AG09309 (cell line): ENCODE data around the gene CROCC2.

Experiments used
- DNase-seq: peaks from one replicate; pipeline ENCODE4 v3.0.0-alpha.2; 2010; ENCODE audit warnings: low read depth
- H3K4me3 ChIP-seq: 2 replicates; pipeline ENCODE4 v1.5.1; 2011; ENCODE audit warnings: mild to moderate bottlenecking, low read depth, low read length, moderate library complexity; ENCODE audit not compliant: control insufficient read depth
- TF ChIP-seq, protein P1 (sequence below): IDR thresholded peaks from 2 replicates; pipeline ENCODE4 v1.5.1; 2011; ENCODE audit warnings: mild to moderate bottlenecking, low read depth, low read length, inconsistent platforms; ENCODE audit not compliant: insufficient read depth, control insufficient read depth; ENCODE audit errors: missing control alignments

The CROCC2 gene

DNA sequence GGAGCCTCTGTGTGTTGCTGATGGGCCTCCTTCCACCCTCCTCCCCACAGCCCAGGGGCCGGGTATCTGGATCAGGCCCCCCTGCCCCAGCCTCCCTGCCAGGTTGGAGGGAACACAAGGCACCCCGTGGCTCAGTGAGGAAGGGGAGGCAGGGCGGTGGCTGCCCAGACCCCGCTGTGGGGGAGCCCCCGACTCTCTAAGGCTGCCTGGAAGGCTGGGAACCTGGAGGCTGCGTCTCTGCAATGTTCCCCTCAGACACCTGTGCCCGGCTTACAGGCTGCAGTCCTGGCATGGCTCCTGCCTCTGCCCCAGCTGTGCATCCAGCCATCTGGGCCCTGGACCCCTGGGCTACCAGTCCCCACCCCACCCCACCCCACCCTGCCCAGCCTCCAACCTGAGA lies 9.7 kb upstream of the CROCC2 start:
- no peak for DNase-seq
- H3K4me3 ChIP-seq: no peak overlapping the region
- TF ChIP-seq, protein P1, sequence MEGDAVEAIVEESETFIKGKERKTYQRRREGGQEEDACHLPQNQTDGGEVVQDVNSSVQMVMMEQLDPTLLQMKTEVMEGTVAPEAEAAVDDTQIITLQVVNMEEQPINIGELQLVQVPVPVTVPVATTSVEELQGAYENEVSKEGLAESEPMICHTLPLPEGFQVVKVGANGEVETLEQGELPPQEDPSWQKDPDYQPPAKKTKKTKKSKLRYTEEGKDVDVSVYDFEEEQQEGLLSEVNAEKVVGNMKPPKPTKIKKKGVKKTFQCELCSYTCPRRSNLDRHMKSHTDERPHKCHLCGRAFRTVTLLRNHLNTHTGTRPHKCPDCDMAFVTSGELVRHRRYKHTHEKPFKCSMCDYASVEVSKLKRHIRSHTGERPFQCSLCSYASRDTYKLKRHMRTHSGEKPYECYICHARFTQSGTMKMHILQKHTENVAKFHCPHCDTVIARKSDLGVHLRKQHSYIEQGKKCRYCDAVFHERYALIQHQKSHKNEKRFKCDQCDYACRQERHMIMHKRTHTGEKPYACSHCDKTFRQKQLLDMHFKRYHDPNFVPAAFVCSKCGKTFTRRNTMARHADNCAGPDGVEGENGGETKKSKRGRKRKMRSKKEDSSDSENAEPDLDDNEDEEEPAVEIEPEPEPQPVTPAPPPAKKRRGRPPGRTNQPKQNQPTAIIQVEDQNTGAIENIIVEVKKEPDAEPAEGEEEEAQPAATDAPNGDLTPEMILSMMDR: no peak

DNA sequence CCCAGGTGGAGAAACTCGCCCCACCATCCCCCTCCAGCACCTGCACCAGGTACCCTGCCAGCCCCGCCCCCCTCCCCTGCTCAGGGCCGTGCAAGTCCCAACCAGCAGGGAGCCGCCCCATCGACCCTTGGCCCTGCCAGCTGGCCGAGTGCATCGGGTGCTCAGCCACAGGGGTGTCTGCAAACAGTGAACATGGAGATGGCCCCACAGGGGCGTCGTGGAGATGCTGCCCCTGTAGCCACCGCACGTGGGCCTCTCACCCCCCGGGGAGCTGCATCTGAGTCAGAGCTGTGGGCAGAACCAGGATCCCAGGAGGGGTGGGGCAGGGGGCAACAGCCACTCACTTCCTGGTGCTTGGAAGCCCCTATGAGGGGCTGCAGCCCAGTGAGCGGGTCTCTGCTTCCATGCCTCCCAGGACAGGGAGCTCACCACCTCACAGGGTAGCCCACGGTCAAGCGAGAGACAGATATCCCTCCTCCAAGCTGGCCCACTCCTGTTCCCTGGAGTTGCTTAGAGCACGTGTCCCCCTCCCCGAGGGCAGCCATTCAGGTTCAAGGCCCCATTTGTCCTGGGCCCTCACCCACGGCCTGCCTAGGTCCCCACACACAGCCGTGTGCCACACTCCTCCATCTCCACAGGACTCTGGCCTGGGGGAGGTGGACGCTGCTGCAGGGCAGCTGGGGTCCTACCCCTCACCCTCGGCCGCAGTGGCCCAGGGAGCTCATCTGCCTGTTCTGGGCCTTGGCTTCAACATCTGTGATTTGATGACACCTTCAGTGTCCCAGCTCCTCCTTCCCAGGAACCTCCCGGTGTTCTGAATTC lies 9.1 kb upstream of the CROCC2 start:
- TF ChIP-seq, protein P1: no peak
- H3K4me3 ChIP-seq: no peak overlapping the region
- DNase-seq: no peak

DNA sequence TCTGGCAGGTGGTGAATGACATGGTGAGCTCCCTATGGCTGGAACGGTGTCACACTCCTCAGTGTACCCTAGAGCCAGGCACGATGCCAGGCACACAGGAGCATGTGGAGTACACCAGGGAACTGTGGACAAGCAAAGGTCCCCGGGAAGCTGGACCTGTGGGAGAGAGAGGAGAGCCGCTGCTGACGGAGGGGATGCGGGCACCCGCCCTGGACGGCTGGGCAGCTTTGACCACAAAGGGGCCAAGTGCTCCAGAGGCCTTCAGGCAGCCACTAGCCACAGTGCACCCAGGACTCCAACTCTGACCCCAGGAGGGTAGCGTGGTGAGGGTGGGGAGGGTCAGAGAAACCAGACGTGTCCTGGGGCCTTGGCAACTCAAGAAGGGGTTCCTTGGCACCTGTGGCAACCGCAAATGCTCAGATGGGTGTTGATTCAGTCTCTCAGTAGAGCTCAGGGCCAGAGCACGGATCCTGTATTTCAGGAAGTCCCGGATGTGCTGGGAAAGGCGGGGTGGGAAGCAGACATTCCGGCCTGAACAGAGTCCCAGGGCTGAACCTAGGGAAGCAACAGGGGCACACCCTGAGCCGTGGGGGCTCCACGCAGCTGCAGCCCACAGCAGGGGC lies 7.9 kb upstream of the CROCC2 start:
- no peak for DNase-seq
- H3K4me3 ChIP-seq: no peak overlapping the region
- TF ChIP-seq, protein P1: no peak

DNA sequence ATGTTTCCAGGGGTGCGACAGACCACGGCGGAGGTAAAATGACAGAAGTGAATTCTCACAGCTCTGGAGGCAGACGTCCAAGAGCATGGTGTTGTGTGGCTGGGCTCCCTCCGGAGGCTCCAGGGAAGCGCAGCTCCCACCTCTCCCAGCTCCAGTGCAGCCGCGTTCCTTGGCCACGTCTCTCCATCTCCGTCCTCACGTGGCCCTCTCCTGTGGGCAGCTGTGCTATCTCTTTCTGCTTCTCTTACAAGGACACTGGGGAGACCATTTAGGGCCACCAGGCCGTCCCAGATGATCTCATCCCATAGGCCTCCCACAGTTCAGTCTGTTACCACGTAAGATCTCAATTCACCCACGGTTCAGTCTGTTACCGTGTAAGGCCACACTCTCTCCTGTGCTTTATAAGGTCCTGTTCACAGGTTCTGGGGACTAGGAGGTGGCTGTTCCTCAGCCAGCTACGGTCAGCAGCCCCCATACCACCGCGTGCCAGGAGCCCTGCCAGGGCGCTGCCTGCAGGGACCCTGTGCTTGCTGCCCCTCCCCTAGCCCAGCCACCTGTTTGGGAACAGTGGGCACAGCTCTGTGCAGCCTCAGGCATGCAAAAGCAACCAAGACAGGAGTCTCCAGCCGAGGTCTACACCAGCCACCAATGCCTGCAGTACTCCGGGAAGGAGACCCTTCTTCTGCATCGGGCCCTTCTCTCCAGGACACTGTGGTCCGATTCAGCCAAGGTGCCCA lies 7.2 kb upstream of the CROCC2 start:
- no peak for DNase-seq

DNA sequence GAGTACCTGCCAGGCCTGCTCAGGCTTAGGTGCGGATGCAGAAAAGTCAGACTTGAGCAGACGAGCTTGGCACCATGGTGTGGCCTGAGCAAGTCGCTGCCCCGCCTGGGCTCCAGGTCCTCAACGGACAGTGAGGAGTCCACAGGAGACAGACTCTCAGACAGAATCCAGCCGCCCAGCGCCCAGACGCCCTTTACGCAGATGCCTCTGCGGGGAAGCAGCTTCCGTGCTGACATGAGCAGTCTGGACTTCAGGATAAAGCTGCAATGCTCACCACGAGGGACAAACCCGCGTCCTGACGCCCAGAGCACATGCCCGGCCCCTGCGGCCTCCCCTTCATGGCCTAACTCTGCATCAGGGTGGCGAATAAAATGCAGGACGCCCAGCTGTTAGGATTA lies 6.7 kb upstream of the CROCC2 start:
- TF ChIP-seq, protein P1: no peak
- no peak overlapping the region for H3K4me3 ChIP-seq
- no peak for DNase-seq

More for the DNA sequence above, 7.2 kb upstream of the CROCC2 start:
- TF ChIP-seq, protein P1: no peak
- H3K4me3 ChIP-seq: no peak overlapping the region

DNA sequence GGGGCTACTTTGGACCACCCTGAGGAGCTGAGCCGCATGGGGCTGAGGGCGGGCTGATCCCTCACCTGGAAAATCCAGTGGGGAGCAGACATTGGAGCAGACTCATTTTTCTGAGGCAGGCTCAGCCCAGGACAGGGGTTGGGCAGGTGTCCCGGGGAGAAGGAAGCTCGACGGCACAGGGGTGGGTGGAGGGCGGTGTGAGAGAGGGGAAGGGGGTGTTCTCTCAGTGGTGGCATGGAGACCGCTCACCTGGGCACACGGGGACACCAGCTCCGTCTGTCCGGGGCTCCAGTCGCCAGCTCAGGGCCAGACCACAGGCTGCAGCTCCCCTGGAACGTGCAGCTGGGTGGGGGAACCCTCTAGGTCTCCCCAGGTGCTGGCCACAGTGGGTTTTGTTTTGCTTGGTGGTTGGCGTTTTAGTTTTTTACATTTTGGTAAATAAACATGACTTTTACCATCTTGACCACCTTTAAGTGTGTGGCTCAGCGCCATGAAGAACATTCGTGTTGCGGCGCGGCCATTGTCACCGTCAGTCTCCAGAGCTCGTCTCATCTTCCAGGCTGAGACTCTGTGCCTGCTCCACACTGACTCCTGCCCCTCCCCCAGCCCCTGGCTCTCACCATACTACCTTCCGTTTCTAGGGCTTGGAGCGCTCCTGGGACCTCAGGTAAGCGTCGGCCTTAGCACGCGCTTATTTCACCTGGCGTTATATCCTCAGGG lies 5.8 kb upstream of the CROCC2 start:
- no peak overlapping the region for H3K4me3 ChIP-seq
- DNase-seq: no peak
- TF ChIP-seq, protein P1: no peak
